HEK293T (cell line): ENCODE measurements around the gene QPCT.

Experiments
- FOXA1 ChIP-seq: fragments of 450-650 bp; IDR thresholded peaks from 2 replicates; pipeline ENCODE4 v1.6.1; 2016; ENCODE audit warnings: mild to moderate bottlenecking
- NFRKB ChIP-seq: fragments of 450-650 bp; IDR thresholded peaks from 2 replicates; pipeline ENCODE4 v1.6.1; 2016; ENCODE audit warnings: mild to moderate bottlenecking, moderate library complexity
- PKNOX1 ChIP-seq: fragments of 450-650 bp; IDR thresholded peaks from 2 replicates; pipeline ENCODE4 v1.6.1; 2016
- SP1 ChIP-seq: fragments of 450-650 bp; IDR thresholded peaks from 2 replicates; pipeline ENCODE4 v1.6.1; 2017
- SUZ12 ChIP-seq: fragments of 450-650 bp; IDR thresholded peaks from 2 replicates; pipeline ENCODE4 v1.6.1; 2016; ENCODE audit warnings: mild to moderate bottlenecking
- TARDBP ChIP-seq: fragments of 450-650 bp; IDR thresholded peaks from 2 replicates; pipeline ENCODE4 v1.6.1; 2016

GRCh38 chr2:37375741-37376288 is 31.4 kb downstream of the QPCT start:
- no peak for TF ChIP-seq PKNOX1
- TF ChIP-seq SUZ12, result no peak
- TF ChIP-seq FOXA1, result no peak
- TF ChIP-seq SP1, result no peak
- TF ChIP-seq TARDBP, result no peak
- TF ChIP-seq NFRKB, result no peak
